KMS-11 (cell line): Measurements from ENCODE around the gene ACVR1.
A peak's percentile ranks its signal among the peaks of the same experiment; 100 is the strongest.
"Not testable (repeated sequence)": the region's sequence is repeated elsewhere in the genome, so short reads cannot be mapped to it uniquely, and the experiment has no call there.

Experiments
- H2AFZ ChIP-seq: fragments of 200-600 bp; sonication (generic); 2 replicates; pipeline ENCODE4 v1.6.1; 2016; ENCODE audit warnings: antibody characterized with exemption, mixed run types, low read depth
- H3K27ac ChIP-seq: fragments of 200-600 bp; sonication (generic); 2 replicates; pipeline ENCODE4 v1.6.1; 2016; ENCODE audit warnings: mild to moderate bottlenecking, mixed run types
- H3K27me3 ChIP-seq: fragments of 200-600 bp; sonication (generic); 2 replicates; pipeline ENCODE4 v1.6.1; 2017; ENCODE audit warnings: mild to moderate bottlenecking, low read depth, mixed run types, moderate library complexity; ENCODE audit not compliant: insufficient read depth
- H3K36me3 ChIP-seq: fragments of 200-600 bp; sonication (generic); 2 replicates; pipeline ENCODE4 v1.6.1; 2017; ENCODE audit warnings: mild to moderate bottlenecking, mixed run types; ENCODE audit not compliant: insufficient read depth
- H3K4me1 ChIP-seq: fragments of 200-600 bp; sonication (generic); 2 replicates; pipeline ENCODE4 v1.6.1; 2016; ENCODE audit warnings: mild to moderate bottlenecking, low read depth, mixed run types; ENCODE audit not compliant: poor library complexity, severe bottlenecking
- H3K4me2 ChIP-seq: fragments of 200-600 bp; sonication (generic); 2 replicates; pipeline ENCODE4 v1.7.0; 2016; ENCODE audit warnings: mild to moderate bottlenecking, mixed run types
- H3K4me3 ChIP-seq: fragments of 200-600 bp; sonication (generic); IDR thresholded peaks from 2 replicates; pipeline ENCODE4 v1.6.1; 2017; ENCODE audit warnings: low read depth, low read length, mixed read lengths; ENCODE audit not compliant: insufficient read depth
- H3K79me2 ChIP-seq: fragments of 200-600 bp; sonication (generic); 2 replicates; pipeline ENCODE4 v1.6.1; 2016; ENCODE audit warnings: low read depth, mixed run types; ENCODE audit not compliant: insufficient read depth
- H3K9ac ChIP-seq: fragments of 200-600 bp; sonication (generic); 2 replicates; pipeline ENCODE4 v1.6.1; 2016; ENCODE audit warnings: mild to moderate bottlenecking, mixed run types
- H4K20me1 ChIP-seq: fragments of 200-600 bp; sonication (generic); 2 replicates; pipeline ENCODE4 v1.6.1; 2016; ENCODE audit warnings: mild to moderate bottlenecking, mixed run types; ENCODE audit not compliant: insufficient read depth
- TF ChIP-seq, protein P1 (sequence below): fragments of 200-600 bp; sonication (generic); conservative IDR thresholded peaks from 2 replicates; pipeline ENCODE4 v1.6.1; 2017; ENCODE audit warnings: low read depth, mild to moderate bottlenecking, antibody characterized with exemption, low read length, moderate library complexity, mixed read lengths

Gene ACVR1

DNA sequence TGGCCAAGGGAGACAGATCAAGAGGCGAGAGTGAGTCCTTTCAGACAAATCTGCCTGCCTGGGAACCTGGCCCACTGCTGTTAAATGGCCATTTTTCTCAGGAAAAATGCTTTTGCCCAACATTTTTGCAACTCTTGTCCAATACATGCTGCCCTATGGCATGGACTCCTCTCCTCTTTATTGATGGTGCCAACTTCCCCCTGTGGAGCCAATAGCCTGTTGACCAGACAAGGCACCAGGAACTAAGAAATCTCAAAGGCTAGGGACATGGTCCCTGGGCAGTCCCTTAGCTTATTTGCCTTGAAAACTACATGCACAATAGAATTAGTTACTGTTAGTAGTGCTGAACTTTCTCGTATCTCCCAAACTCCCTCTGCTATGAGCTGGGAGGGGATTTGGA, 155.6 kb downstream of the ACVR1 start:
- H3K9ac ChIP-seq, result no peak overlapping the region
- H3K4me3 ChIP-seq, result no peak overlapping the region
- H3K27ac ChIP-seq, result no peak overlapping the region

DNA sequence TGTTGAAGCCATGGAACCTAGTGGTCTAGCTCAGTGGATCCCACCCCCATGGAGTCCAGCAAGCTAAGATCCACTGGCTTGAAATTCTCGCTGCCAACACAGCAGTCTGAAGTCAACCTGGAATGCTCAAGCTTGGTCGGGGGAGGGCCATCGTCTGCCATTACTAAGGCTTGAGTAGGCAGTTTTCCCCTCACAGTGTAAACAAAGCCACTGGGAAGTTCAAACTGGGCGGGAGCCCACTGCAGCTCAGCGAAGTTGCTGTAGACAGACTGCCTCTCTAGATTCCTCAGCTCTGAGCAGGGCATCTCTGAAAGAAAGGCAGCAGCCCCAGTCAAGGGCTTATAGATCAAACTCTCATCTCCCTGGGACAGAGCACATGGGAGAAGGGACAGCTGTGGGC, 171.5 kb downstream of the ACVR1 start:
- not testable (repeated sequence) for H4K20me1 ChIP-seq, H3K27me3 ChIP-seq, H3K4me3 ChIP-seq, H2AFZ ChIP-seq, H3K79me2 ChIP-seq, H3K9ac ChIP-seq, H3K36me3 ChIP-seq, H3K4me1 ChIP-seq, H3K4me2 ChIP-seq, H3K27ac ChIP-seq

More for the DNA sequence above, 155.6 kb downstream of the ACVR1 start:
- Histone ChIP-seq H2AFZ (no peak overlapping the region), H4K20me1 (no peaks in the 10 kb centered on the region), H3K36me3 (no peaks in the 10 kb centered on the region; the same call in 1 of the 2 replicates), H3K79me2 (no peaks in the 10 kb centered on the region), H3K4me1 (no peaks in the 10 kb centered on the region), H3K4me2 (no peak overlapping the region), H3K27me3 (no peaks in the 10 kb centered on the region)
- TF ChIP-seq, protein P1, sequence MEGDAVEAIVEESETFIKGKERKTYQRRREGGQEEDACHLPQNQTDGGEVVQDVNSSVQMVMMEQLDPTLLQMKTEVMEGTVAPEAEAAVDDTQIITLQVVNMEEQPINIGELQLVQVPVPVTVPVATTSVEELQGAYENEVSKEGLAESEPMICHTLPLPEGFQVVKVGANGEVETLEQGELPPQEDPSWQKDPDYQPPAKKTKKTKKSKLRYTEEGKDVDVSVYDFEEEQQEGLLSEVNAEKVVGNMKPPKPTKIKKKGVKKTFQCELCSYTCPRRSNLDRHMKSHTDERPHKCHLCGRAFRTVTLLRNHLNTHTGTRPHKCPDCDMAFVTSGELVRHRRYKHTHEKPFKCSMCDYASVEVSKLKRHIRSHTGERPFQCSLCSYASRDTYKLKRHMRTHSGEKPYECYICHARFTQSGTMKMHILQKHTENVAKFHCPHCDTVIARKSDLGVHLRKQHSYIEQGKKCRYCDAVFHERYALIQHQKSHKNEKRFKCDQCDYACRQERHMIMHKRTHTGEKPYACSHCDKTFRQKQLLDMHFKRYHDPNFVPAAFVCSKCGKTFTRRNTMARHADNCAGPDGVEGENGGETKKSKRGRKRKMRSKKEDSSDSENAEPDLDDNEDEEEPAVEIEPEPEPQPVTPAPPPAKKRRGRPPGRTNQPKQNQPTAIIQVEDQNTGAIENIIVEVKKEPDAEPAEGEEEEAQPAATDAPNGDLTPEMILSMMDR, result no peak

DNA sequence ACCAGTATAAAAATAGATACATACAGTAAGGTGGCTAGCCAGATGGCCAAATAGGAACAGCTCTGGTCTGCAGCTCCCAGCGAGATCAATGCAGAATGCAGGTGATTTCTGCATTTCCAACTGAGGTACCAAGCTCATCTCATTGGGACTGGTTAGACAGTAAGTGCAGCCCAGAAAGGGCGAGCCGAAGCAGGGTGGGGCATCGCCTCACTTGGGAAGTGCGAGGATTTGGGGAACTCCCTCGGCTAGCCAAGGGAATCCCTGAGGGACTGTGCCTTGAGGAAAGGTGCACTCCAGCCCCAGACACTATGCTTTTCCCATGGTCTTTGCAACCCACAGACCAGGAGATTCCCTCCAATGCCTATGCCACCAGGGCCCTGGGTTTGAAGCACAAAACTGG, 172.0 kb downstream of the ACVR1 start:
- H2AFZ ChIP-seq, H3K27me3 ChIP-seq: not testable (repeated sequence)
- H3K4me1 ChIP-seq, result peaks cover 11% of the 10 kb centered on the region

DNA sequence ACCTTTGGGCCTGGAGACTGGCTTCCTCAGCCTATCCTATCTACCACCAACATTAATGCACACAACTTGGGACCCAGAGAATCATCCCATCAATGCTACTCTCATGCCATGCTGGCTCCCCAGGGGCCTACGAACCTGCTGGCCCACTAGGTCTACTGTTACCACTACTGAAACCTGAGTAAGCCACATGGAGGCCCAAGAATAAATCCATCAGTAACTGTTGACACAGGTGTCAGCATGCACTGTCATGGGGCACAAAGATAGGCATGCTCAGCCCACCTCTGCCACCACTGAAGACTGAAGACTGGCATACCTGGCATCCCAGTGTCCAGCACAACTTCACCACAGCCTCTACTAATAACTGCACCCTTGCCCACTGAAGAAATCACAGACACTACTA, 176.3 kb downstream of the ACVR1 start:
- TF ChIP-seq, protein P1, result no peak
- Histone ChIP-seq H3K4me2 (peak overlapping the region; percentile 39; the same call in 1 of the 2 replicates), H3K27ac (no peak overlapping the region), H4K20me1 (no peaks in the 10 kb centered on the region), H3K9ac (no peak overlapping the region), H2AFZ (no peak overlapping the region), H3K36me3 (no peaks in the 10 kb centered on the region), H3K27me3 (no peaks in the 10 kb centered on the region), H3K79me2 (no peaks in the 10 kb centered on the region), H3K4me3 (no peak overlapping the region), H3K4me1 (peaks cover 11% of the 10 kb centered on the region)

More for the DNA sequence above, 172.0 kb downstream of the ACVR1 start:
- not testable (repeated sequence) for H3K9ac ChIP-seq, H3K36me3 ChIP-seq, H3K4me2 ChIP-seq, H3K27ac ChIP-seq, H3K79me2 ChIP-seq, H4K20me1 ChIP-seq, H3K4me3 ChIP-seq

DNA sequence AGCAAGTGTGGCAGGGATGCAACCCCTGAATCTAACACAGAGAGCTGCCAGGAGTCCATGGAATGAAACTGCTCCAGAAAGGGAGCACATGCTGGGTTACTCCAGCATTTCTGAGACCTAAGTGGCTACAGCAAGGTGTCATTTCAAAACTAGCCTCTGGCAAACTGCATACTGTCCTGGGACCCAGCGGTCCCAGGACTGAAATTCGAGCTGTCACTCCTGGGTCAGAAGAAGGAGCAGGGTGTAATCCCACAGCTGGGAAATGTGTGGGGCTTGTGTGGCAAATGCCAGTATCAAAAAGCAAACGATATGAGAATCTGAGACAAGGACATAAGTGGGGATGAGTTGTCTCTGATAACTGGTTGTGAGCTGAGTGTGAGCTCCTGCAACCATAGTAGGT, 177.1 kb downstream of the ACVR1 start:
- no peaks in the 10 kb centered on the region for H3K36me3 ChIP-seq
- no peak overlapping the region for H3K27ac ChIP-seq
- H3K79me2 ChIP-seq, result no peaks in the 10 kb centered on the region
- TF ChIP-seq, protein P1, result no peak
- peaks cover 14% of the 10 kb centered on the region for H3K4me1 ChIP-seq
- H3K27me3 ChIP-seq, result no peaks in the 10 kb centered on the region
- H2AFZ ChIP-seq, result no peak overlapping the region
- H4K20me1 ChIP-seq, result no peaks in the 10 kb centered on the region
- H3K4me3 ChIP-seq, result no peak overlapping the region
- H3K4me2 ChIP-seq, result no peak overlapping the region
- H3K9ac ChIP-seq, result no peak overlapping the region
